RWPE1 (cell line): ENCODE data around the gene PHC2.
A peak's percentile ranks its signal among the peaks of the same experiment; 100 is the strongest.

ENCODE experiments used
- CTCF ChIA-PET: fragments of 350-600 bp; sonication (Branson Sonifier 250); formaldehyde crosslinking; extraction: SDS; loops from one replicate; lab custom pipeline; 2021; lab: Yijun Ruan, JAX
- POLR2A ChIA-PET: fragments of 400-600 bp; formaldehyde crosslinking; extraction: SDS; loops from one replicate; lab custom pipeline; 2020; ENCODE audit warnings: antibody characterized with exemption; ENCODE audit not compliant: low non-redundant PET; lab: Yijun Ruan, JAX
- DNase-seq: peaks from one replicate; pipeline ENCODE4 v3.0.0; 2012; ENCODE audit warnings: low spot score
- H3K27ac ChIP-seq: fragments of 450-650 bp; 2 replicates; pipeline ENCODE4 v1.5.1; 2017
- CTCF ChIP-seq: fragments of 450-650 bp; conservative IDR thresholded peaks from 2 replicates; pipeline ENCODE4 v1.5.1; 2017; ENCODE audit warnings: low read depth, mild to moderate bottlenecking

PHC2 gene

GRCh38 chr1:33297911-33298622, 132.8 kb downstream of the PHC2 start:
- H3K27ac ChIP-seq, result peak overlapping the region; percentile 12; the same call in 1 of the 2 replicates
- no peak for TF ChIP-seq CTCF
- no peak for DNase-seq
- ChIA-PET POLR2A (no interaction called here), CTCF (interaction anchor here (0.5 to 0.8 kb wide), 7 partner anchors 43 to 442 kb away, joined by 3 read pairs; no protein-coding TSS in a partner anchor)

- DNase-seq, result no peak
- no peak for TF ChIP-seq CTCF
- ChIA-PET POLR2A (no interaction called here), CTCF (interaction anchor here (0.5 to 2.0 kb wide), 6 partner anchors 9 to 426 kb away, joined by 3 to 9 read pairs (median 4); no protein-coding TSS in a partner anchor)
- no peak overlapping the region for H3K27ac ChIP-seq
These were observed 134.1 kb downstream of the PHC2 start for GRCh38 chr1:33296824-33297223.

GRCh38 chr1:33296082-33296458, 134.8 kb downstream of the PHC2 start:
- H3K27ac ChIP-seq, result no peak overlapping the region; the same call in 1 of the 2 replicates
- DNase-seq, result no peak
- CTCF ChIA-PET, result interaction anchor here (0.6 to 2.0 kb wide), 22 partner anchors 10 to 425 kb away, joined by 3 to 15 read pairs (median 4); partner anchors contain the start of gene ZSCAN20
- no peak for TF ChIP-seq CTCF
- POLR2A ChIA-PET, result no interaction called here

- CTCF ChIA-PET, result interaction anchor here (0.6 to 2.0 kb wide), 31 partner anchors 11 to 359 kb away, joined by 3 to 15 read pairs (median 4); partner anchors contain the start of gene ZSCAN20
- POLR2A ChIA-PET, result no interaction called here
- peak overlapping the region; percentile 21; the same call in 1 of the 2 replicates for H3K27ac ChIP-seq
- DNase-seq, result peak; percentile 87
- TF ChIP-seq CTCF, result peak; percentile 92
These were observed 135.3 kb downstream of the PHC2 start for GRCh38 chr1:33295450-33296081.

- CTCF ChIA-PET, result interaction anchor here (0.6 to 2.0 kb wide), 26 partner anchors 17 to 318 kb away, joined by 3 to 15 read pairs (median 4); partner anchors contain the start of gene ZSCAN20
- POLR2A ChIA-PET, result no interaction called here
- no peak for TF ChIP-seq CTCF
- peak overlapping the region; percentile 21; the same call in 1 of the 2 replicates for H3K27ac ChIP-seq
- no peak for DNase-seq
These were observed 135.9 kb downstream of the PHC2 start for GRCh38 chr1:33295023-33295422.
